Measurements from ENCODE around the gene OR52K2. TPM values are rescaled to one million over a fixed set of nuclear protein-coding genes. Genes with fewer than 3 reads are reported as not detected.

The OR52K2 gene
- total RNA-seq, 1 donor from 2014 or later = not detected

DNA sequence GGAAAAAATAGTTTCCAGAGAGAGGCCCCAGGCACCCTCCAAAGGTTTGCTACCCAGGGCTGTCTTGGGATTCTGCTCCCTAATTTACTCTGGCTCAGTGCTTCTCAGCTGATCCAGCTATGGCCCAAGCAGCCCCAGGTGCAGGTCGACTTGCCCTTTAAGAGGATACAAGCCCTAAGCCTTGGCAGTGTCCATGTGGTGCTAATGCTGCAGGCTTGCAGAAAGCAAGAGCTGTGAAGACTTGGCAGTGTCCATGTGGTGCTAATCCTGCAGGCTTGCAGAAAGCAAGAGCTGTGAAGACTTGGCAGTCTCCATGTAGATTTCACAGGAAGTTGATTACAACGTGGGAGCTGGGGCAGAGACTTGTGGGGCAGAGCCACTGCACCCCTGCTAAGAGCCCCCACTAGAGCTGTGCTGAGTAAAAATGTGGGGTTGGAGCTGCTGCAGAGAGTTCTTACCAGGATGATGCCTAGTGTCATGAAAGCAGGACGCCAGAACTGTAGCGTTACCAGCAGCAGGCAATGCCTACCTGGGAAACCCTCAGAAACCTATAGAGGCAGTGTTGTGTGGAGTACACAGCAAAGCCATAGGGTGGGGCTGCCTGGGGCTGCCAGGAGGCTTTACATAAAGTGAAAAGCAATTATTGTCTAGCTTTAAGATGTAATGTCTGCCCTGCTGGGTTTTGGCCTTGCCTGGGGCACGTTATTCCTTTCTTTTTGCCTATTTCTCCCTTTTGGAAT, 17.2 kb downstream of the OR52K2 start:
- no peak for TF ChIP-seq CTCF (IDR thresholded peaks at IDR 0.05; ENCODE audit: insufficient read depth, low read length, severe bottlenecking)
- no peak for DNase-seq (ENCODE audit: low read depth)
- no peaks in the 10 kb centered on the region for H3K27me3 ChIP-seq (ENCODE audit: control insufficient read depth, insufficient read depth, low read length)
- FAIRE-seq = no peak
- no peaks in the 10 kb centered on the region for H3K36me3 ChIP-seq (ENCODE audit: control insufficient read depth, insufficient read depth, low read length)
- no peak overlapping the region for H3K4me3 ChIP-seq (ENCODE audit: low read depth, low read length)

GRCh38 chr11:4466871-4467442, 17.9 kb downstream of the OR52K2 start:
- no peak for TF ChIP-seq CTCF (IDR thresholded peaks at IDR 0.05; ENCODE audit: insufficient read depth, low read length, severe bottlenecking)
- Histone ChIP-seq H3K27me3 (ENCODE audit: control insufficient read depth, insufficient read depth, low read length) (no peaks in the 10 kb centered on the region), H3K4me3 (ENCODE audit: low read depth, low read length) (no peak overlapping the region), H3K36me3 (ENCODE audit: control insufficient read depth, insufficient read depth, low read length) (no peaks in the 10 kb centered on the region)
- no peak for FAIRE-seq
- no peak for DNase-seq (ENCODE audit: low read depth)

DNA sequence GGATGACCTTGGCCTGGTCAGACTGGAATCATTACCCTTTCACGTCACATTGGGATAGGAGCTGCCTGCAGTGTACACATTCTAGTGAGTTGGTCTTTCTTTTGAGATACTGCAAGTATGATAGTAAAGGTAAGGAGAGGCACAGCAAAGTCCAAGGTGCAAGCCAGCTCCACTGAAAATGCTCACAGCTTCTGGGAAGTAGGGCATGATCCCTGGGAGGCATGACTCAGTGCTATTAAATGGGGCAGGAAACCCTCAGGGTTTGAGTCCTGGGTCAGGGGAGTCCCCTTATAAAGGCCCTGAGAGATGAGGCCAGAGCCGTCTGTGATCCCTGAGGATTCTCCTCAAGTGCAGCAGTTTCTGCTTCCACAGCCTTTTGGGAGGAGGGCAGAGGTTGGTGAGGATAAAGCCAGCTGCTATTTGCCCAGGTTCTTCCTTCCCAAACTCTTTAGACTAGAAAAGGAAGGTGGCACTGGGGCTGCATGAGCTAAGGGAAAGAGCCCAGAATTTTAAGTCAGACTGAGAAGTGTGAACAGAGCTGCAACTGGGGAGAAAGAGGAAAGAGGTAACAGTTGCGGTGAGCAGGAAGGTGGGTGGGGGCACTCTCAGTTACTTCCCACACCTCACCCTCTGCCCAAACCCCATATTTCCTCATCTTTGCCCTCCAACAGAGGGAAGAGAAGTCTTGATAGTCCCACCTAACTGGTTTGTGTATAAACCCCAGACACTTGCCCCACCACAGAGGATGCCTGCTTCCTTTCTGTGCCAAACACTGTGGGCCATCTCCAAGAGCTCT, 18.9 kb downstream of the OR52K2 start:
- no peak for DNase-seq (ENCODE audit: low read depth)
- no peaks in the 10 kb centered on the region for H3K36me3 ChIP-seq (ENCODE audit: control insufficient read depth, insufficient read depth, low read length)
- no peak for TF ChIP-seq CTCF (IDR thresholded peaks at IDR 0.05; ENCODE audit: insufficient read depth, low read length, severe bottlenecking)

GRCh38 chr11:4479644-4480043, 30.5 kb downstream of the OR52K2 start:
- FAIRE-seq (no peak), DNase-seq (ENCODE audit: low read depth) (peak; percentile 65)
- Histone ChIP-seq H3K4me3 (ENCODE audit: low read depth, low read length) (no peak overlapping the region), H3K36me3 (ENCODE audit: control insufficient read depth, insufficient read depth, low read length) (no peaks in the 10 kb centered on the region), H3K27me3 (ENCODE audit: control insufficient read depth, insufficient read depth, low read length) (no peaks in the 10 kb centered on the region)
- no peak for TF ChIP-seq CTCF (IDR thresholded peaks at IDR 0.05; ENCODE audit: insufficient read depth, low read length, severe bottlenecking)

More for the DNA sequence above, 18.9 kb downstream of the OR52K2 start:
- Histone ChIP-seq H3K27me3 (ENCODE audit: control insufficient read depth, insufficient read depth, low read length) (no peaks in the 10 kb centered on the region), H3K4me3 (ENCODE audit: low read depth, low read length) (no peak overlapping the region)
- FAIRE-seq = no peak

GRCh38 chr11:4480577-4481239, 31.6 kb downstream of the OR52K2 start:
- no peaks in the 10 kb centered on the region for H3K36me3 ChIP-seq (ENCODE audit: control insufficient read depth, insufficient read depth, low read length)
- FAIRE-seq (no peak), DNase-seq (ENCODE audit: low read depth) (peak; percentile 90)
- H3K4me3 ChIP-seq (ENCODE audit: low read depth, low read length) = no peak overlapping the region
- no peak for TF ChIP-seq CTCF (IDR thresholded peaks at IDR 0.05; ENCODE audit: insufficient read depth, low read length, severe bottlenecking)
- no peaks in the 10 kb centered on the region for H3K27me3 ChIP-seq (ENCODE audit: control insufficient read depth, insufficient read depth, low read length)

Measured in bronchial epithelial cell (primary cell).